ENCODE data around the gene PRSS2.

Gene PRSS2

GRCh38 chr7:142787034-142787768 is 16.4 kb downstream of the PRSS2 start:
- no peak for DNase-seq (ENCODE audit: low read depth, low spot score)

- DNase-seq (ENCODE audit: low read depth, low spot score): no peak
Measured at GRCh38 chr7:142787783-142788182, 17.0 kb downstream of the PRSS2 start.

DNA sequence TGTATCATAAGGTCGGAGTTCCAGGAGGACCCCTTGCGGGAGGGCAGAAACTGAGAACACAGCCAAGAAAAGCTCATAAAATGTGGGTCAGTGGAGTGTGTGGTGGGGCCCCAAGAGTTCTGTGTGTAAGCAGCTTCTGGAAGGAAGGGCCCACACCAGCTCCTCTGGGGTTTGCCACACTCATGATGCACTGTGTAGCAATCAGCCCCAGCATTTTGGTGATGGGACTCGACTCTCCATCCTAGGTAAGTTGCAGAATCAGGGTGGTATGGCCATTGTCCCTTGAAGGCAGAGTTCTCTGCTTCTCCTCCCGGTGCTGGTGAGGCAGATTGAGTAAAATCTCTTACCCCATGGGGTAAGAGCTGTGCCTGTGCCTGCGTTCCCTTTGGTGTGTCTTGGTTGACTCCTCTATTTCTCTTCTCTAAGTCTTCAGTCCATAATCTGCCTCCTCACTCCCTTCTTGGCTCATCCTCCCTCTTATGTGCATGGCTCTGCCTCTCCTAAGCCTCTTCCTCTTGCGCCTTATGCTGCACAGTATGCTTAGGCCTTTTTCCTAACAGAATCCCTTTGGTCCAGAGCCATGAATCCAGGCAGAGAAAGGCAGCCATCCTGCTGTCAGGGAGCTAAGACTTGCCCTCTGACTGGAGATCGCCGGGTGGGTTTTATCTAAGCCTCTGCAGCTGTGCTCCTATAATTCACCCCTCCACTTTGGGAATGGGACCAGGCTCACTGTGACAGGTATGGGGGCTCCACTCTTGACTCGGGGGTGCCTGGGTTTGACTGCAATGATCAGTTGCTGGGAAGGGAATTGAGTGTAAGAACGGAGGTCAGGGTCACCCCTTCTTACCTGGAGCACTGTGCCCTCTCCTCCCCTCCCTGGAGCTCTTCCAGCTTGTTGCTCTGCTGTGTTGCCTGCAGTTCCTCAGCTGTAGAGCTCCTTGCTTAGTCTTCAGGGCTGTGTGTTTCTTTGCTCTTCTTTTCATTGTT is 17.8 kb downstream of the PRSS2 start:
- no peak for DNase-seq (ENCODE audit: low read depth, low spot score)

DNA sequence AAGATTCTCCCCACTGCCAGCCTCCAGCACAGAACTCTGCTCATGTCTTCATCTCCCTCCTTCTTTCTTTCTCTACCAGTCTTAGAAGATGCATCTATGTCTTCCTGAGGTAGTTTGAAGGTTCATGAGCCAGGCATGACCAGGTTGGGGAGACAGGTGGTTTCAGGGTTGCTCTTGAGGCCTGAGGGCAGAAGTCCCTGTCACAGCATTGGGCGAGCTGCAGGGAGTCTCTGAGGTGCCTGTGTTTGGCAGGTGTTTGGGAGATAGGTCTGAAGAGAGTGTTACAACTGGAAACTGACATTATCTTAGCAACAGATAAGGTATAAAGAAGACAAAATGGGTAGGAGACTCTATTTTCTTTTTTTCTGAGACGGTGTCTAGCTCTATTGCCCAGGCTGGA is 18.7 kb downstream of the PRSS2 start:
- no peak for DNase-seq (ENCODE audit: low read depth, low spot score)

DNA sequence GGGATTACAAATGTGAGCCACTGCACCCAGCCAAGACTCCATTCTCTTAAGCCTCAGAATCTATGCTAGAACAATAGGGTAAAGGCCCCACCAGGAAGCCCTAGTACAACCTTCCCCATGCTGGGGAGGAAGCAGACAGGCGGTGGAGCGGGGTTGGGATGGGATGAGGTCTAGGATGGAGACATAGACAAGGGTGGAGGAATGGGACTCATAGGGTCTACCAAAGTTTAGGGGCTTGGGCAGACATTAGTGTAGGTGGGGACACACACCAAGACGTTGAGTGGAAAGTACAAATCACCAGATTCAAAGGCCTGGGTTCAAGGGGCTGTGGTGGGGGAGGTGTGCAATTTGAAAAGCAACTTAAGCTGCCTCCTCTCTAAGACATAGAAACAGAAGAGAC is 19.3 kb downstream of the PRSS2 start:
- no peak for DNase-seq (ENCODE audit: low read depth, low spot score)

DNA sequence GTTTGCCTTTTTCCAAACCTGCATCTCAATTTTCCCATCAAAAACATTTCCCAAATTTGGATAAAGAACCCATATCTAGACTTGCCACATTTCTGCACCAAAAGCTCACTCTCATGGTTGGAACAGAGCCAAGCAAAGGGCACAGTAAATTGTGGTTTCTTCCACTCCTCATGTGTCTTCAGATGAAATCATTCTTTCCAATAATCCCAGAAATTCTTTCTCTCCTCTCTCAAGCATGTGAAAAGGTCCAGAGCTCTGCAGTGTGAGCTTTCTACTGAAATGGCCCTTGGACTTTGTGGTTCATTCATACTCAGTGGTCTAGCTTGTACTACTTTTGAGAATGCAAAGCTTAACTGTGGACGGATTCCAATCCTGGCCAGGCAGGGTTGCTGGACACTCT is 19.8 kb downstream of the PRSS2 start:
- DNase-seq (ENCODE audit: low read depth, low spot score): no peak

GRCh38 chr7:142791502-142791901 is 20.7 kb downstream of the PRSS2 start:
- DNase-seq (ENCODE audit: low read depth, low spot score): no peak

DNA sequence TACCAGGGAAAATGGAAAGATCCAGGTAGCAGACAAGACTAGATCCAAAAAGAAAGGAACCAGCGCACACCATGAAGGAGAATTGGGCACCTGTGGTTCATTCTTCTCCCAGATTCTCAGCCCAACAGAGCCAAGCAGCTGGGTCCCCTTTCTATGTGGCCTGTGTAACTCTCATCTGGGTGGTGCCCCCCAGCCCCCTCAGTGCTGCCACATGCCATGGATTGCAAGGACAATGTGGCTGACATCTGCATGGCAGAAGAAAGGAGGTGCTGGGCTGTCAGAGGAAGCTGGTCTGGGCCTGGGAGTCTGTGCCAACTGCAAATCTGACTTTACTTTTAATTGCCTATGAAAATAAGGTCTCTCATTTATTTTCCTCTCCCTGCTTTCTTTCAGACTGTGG is 21.4 kb downstream of the PRSS2 start:
- DNase-seq (ENCODE audit: low read depth, low spot score): no peak

- no peak for DNase-seq (ENCODE audit: low read depth, low spot score)
Measured at GRCh38 chr7:142792593-142792992, 21.8 kb downstream of the PRSS2 start.

DNA sequence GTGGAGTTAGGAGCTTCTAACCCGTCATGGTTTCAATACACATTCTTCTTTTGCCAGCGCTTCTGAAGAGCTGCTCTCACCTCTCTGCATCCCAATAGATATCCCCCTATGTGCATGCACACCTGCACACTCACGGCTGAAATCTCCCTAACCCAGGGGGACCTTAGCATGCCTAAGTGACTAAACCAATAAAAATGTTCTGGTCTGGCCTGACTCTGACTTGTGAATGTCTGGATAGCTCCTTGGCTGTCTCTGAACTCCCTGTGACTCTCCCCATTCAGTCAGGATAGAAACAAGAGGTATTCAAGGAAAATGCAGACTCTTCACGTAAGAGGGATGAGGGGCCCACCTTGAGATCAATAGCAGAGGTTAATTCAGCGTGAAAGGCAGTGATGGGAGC is 22.4 kb downstream of the PRSS2 start:
- DNase-seq (ENCODE audit: low read depth, low spot score): no peak

DNA sequence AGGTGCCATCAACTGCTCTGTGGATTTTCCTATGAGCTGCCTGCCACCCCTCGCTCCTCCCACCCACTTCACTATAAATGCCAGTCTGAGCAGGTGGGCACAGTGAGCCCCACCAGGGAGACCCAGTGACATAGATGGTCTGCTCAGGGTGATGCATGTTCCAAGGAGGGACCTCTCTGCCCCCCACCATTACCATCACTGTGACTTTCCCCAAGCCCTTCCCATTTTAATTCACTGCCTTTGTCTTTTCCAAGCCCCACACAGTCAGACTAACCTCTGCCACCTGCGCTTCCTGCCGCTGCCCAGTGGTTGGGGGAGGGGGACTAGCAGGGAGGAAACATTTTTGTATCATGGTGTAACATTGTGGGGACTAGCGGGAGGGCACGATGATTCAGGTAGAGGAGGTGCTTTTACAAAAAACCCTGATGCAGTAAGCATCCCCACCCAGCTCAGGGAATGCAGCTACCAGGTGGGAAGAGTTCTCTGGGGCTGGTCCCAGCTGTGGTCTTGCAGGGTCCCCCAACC is 24.6 kb downstream of the PRSS2 start:
- no peak for DNase-seq (ENCODE audit: low read depth, low spot score)

GRCh38 chr7:142796001-142796500 is 25.3 kb downstream of the PRSS2 start:
- DNase-seq (ENCODE audit: low read depth, low spot score): no peak

DNA sequence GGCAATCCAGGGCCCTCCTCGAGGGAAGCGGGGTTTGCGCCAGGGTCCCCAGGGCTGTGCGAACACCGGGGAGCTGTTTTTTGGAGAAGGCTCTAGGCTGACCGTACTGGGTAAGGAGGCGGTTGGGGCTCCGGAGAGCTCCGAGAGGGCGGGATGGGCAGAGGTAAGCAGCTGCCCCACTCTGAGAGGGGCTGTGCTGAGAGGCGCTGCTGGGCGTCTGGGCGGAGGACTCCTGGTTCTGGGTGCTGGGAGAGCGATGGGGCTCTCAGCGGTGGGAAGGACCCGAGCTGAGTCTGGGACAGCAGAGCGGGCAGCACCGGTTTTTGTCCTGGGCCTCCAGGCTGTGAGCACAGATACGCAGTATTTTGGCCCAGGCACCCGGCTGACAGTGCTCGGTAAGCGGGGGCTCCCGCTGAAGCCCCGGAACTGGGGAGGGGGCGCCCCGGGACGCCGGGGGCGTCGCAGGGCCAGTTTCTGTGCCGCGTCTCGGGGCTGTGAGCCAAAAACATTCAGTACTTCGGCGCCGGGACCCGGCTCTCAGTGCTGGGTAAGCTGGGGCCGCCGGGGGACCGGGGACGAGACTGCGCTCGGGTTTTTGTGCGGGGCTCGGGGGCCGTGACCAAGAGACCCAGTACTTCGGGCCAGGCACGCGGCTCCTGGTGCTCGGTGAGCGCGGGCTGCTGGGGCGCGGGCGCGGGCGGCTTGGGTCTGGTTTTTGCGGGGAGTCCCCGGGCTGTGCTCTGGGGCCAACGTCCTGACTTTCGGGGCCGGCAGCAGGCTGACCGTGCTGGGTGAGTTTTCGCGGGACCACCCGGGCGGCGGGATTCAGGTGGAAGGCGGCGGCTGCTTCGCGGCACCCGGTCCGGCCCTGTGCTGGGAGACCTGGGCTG is 26.0 kb downstream of the PRSS2 start:
- no peak for DNase-seq (ENCODE audit: low read depth, low spot score)

DNA sequence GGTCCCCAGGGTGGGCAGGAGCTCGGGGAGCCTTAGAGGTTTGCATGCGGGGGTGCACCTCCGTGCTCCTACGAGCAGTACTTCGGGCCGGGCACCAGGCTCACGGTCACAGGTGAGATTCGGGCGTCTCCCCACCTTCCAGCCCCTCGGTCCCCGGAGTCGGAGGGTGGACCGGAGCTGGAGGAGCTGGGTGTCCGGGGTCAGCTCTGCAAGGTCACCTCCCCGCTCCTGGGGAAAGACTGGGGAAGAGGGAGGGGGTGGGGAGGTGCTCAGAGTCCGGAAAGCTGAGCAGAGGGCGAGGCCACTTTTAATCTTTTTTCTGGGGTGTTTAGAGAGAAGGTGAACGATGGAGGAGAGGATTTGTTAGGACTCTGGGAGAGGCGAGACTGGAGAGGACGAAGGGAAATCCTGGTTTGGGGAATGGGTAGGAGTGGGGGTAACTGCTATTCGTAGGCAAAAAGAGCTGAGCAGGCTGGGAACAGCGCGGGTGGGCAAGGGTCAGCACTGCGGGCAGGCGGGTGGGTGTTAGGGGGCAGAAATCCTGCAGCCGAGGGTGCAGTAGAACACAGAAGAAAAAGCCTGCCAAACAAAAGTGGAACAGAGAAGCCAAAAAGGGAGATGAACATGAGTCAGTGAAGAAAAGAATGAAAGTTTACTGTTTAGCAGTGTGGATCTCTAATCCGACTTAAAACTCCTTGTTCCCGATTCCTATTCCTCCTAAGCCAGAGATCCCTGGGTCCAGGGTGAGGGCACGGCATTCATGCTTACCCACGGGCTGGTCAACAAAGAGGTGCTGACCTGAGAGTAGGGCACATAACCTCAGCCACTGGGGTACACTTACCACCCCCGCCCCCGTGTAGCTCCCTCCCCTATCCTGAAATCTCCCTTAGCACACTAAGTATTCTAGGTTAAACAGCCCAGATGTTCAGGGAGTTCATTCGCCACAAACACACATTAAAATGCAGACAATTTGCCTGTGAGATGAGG is 26.9 kb downstream of the PRSS2 start:
- no peak for DNase-seq (ENCODE audit: low read depth, low spot score)

- DNase-seq (ENCODE audit: low read depth, low spot score): no peak
Measured at GRCh38 chr7:142798451-142799436, 28.0 kb downstream of the PRSS2 start.

- no peak for DNase-seq (ENCODE audit: low read depth, low spot score)
Measured at GRCh38 chr7:142799437-142799835, 28.7 kb downstream of the PRSS2 start.

DNA sequence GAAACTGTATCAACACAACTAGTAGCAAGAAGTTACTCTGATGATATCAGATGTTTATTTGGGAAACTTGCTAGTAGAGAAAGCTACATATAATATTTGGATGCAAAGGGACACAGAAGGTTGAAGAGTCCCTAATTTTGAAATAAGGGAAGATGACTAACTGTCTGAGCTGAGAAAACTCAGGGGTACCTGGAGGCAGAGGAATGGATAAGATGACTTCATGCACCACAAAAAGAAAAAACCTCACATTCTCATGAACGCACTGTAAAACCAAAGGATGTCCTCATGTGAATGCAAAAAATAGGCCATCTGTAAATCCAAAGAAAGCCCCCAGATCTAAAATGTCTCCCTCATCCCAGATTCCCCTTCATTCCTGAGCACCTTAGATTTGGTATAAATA is 29.3 kb downstream of the PRSS2 start:
- DNase-seq (ENCODE audit: low read depth, low spot score): no peak

DNA sequence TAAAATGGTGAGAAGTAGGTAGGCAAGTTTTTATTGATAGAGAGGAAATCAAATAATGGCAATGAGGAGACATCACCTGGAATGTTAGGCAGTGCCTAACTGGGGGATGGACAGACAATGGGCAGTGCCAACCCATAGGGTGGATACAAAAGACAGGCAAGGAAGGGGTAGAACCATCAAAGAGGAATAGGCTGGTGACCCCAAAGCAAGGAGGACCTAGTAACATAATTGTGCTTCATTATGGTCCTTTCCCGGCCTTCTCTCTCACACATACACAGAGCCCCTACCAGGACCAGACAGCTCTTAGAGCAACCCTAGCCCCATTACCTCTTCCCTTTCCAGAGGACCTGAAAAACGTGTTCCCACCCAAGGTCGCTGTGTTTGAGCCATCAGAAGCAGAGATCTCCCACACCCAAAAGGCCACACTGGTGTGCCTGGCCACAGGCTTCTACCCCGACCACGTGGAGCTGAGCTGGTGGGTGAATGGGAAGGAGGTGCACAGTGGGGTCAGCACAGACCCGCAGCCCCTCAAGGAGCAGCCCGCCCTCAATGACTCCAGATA is 30.0 kb downstream of the PRSS2 start:
- DNase-seq (ENCODE audit: low read depth, low spot score): no peak
